Stimulated activated CD8-positive, alpha-beta memory T cell treated with anti-CD3 and anti-CD28 coated beads, Interleukin-15, amount 100 ng/mL, for 24 hours (primary cell): ENCODE results near the gene LDB2.

Experiments used
- DNase-seq: peaks from one replicate; pipeline ENCODE4 v3.0.0-alpha.2; 2020; ENCODE audit warnings: low read depth

Gene LDB2

GRCh38 chr4:16757080-16757521 lies 141.3 kb downstream of the LDB2 start:
- DNase-seq, result no peak

- DNase-seq, result no peak
These were observed 144.3 kb downstream of the LDB2 start for GRCh38 chr4:16754104-16754503.

GRCh38 chr4:16752150-16752549 lies 146.3 kb downstream of the LDB2 start:
- DNase-seq, result no peak

- DNase-seq, result no peak
These were observed 147.4 kb downstream of the LDB2 start for GRCh38 chr4:16750882-16751642.

- no peak for DNase-seq
These were observed 148.2 kb downstream of the LDB2 start for GRCh38 chr4:16750216-16750615.

GRCh38 chr4:16745887-16746286 lies 152.6 kb downstream of the LDB2 start:
- no peak for DNase-seq

GRCh38 chr4:16745009-16745635 lies 153.3 kb downstream of the LDB2 start:
- no peak for DNase-seq

- DNase-seq, result no peak
These were observed 157.2 kb downstream of the LDB2 start for GRCh38 chr4:16741287-16741686.

- no peak for DNase-seq
These were observed 158.3 kb downstream of the LDB2 start for GRCh38 chr4:16739997-16740624.

- no peak for DNase-seq
These were observed 159.9 kb downstream of the LDB2 start for GRCh38 chr4:16738558-16738957.

GRCh38 chr4:16733509-16733908 lies 164.9 kb downstream of the LDB2 start:
- DNase-seq, result no peak

- no peak for DNase-seq
These were observed 165.7 kb downstream of the LDB2 start for GRCh38 chr4:16732741-16733140.

GRCh38 chr4:16731776-16732380 lies 166.6 kb downstream of the LDB2 start:
- no peak for DNase-seq

GRCh38 chr4:16730522-16731205 lies 167.8 kb downstream of the LDB2 start:
- DNase-seq, result no peak

- no peak for DNase-seq
These were observed 169.1 kb downstream of the LDB2 start for GRCh38 chr4:16729336-16729735.

- DNase-seq, result no peak
These were observed 169.6 kb downstream of the LDB2 start for GRCh38 chr4:16728849-16729248.

- DNase-seq, result no peak
These were observed 170.3 kb downstream of the LDB2 start for GRCh38 chr4:16728111-16728510.

GRCh38 chr4:16727218-16727617 lies 171.2 kb downstream of the LDB2 start:
- no peak for DNase-seq

GRCh38 chr4:16726368-16727050 lies 171.9 kb downstream of the LDB2 start:
- no peak for DNase-seq

- DNase-seq, result no peak
These were observed 173.2 kb downstream of the LDB2 start for GRCh38 chr4:16725252-16725651.

GRCh38 chr4:16722416-16722815 lies 176.0 kb downstream of the LDB2 start:
- no peak for DNase-seq
